NCI-H128 (cell line): ENCODE measurements around the gene CD164L2.
"Not testable (repeated sequence)": the region's sequence is repeated elsewhere in the genome, so short reads cannot be mapped to it uniquely, and the experiment has no call there.

Experiments used
- DNase-seq: peaks from one replicate; lab custom pipeline; 2025; ENCODE audit not compliant: unreplicated experiment; lab: John Stamatoyannopoulos, UW

Gene CD164L2

DNA sequence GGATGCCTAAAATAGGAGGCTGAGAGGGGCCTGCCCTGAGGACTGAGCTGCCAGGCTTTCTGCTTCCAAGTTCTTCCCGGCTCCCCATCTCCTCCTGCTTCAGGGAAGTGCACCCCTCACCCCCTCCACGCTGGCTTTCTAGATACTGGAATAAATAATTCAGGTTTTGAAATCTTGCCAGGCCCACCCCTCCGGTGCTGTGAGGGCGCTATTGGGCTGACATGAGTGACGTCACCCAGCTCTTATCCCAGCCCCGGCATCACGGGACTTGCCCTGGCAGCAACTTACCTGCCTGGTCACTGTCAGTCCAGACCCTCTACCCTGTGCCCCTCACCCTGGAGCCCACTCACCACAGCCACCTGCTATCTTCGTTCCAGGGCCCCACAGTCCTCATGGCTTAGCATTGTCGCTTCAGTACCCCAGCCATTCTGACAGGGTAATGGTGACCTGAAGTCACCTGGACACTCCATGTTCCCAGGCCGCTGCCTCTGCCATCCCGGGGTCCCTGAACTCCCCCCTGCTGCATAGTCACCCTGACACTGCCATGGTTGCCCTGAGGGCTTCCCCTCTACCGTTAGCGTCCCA is 8.5 kb upstream of the CD164L2 start:
- peak; percentile 9 for DNase-seq

DNA sequence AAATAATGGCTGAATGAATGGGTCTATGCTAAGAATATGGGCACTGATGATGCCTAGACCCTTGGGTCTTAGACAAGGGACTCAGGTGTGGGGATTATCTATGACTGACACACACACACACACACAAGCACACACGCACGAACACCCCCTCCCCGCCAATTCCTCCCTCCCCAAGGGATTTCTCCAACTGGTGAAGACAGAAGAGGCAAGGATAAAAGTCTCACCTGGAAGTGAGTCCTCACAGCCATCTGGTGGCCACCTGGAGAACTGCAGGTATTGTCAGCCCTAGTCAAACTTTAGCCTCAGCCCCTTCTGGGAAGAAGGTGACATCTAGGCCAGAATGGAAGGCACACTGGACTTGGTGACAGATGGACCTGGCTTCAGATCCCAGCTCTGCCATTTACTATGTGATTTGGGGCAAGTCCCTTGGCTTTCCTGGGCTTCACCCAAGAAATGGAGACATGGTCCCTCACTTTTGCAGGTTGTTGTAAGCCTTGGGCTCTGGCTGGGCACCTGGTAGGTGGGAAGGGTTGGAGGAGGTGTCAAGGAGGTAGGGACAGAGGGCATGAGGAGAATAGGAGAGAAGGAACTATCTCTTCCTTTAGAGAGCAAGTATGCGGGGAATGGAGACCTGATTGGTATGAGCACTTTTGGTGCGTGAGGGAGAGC is 5.3 kb upstream of the CD164L2 start:
- peak; percentile 56 for DNase-seq

GRCh38 chr1:27384797-27385196 is 1.7 kb upstream of the CD164L2 start:
- not testable (repeated sequence) for DNase-seq

DNA sequence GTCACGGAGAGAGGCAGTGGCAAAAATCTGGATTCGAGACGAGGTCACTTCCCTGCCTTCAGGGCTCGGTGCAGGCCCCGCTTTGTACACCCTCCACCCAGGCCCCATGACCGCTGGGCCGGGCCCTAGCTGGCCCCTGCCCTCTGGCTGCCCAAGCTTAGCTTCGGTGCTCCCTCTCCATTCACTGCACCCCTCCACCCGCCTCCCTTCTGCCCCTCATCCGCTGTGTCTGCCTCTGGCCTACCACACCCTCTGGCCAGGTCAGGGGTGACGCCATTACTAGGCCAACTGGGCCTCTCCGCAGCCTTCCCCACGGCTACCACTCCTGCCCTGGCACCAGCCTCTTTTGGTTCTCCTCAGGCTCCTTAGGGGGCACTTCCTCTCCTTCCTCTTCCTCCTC is 528 bp upstream of the CD164L2 start:
- DNase-seq, result no peak

DNA sequence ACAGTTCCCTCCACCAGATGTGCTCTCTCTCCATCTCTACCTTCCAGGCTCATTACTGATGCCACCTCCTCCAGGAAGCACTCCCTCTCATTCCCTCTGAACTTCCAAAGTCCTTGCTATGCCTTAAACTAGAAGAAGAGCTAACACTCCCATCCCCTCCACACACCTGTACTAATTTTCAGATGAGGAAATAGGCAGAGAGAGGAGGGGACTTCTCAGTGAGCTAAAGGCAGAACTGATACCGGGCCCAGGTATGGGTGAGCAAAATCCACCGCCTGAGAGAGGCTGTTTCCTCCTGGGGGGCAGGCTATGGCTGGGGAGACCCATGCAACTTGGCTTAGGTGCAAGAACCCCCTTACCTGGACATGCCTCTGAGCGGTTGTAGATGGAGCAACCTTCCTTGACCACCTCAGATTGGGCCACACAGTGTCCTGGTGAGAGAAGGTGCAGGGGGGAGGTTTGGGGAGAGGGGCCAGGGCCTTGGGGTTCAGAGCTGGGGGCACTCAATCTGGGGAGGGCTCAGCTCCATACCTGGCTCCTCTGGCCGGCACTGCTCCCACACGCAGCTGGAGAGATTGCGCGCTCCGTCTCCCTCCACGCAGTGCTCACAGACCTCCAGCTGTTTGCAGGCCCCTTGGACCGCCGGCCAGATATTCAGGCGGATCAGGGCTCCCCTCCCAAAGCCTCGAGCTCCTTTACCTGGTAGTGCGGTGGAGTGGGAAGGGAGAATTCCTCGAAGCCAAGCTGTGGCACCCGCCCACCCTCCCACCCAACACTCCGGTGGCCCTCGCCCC is 967 bp downstream of the CD164L2 start:
- no peak for DNase-seq

- DNase-seq, result no peak
These were observed 2.1 kb downstream of the CD164L2 start for GRCh38 chr1:27380766-27381733.

GRCh38 chr1:27380224-27380623 is 2.9 kb downstream of the CD164L2 start:
- DNase-seq, result no peak

GRCh38 chr1:27379564-27380122 is 3.5 kb downstream of the CD164L2 start:
- no peak for DNase-seq

DNA sequence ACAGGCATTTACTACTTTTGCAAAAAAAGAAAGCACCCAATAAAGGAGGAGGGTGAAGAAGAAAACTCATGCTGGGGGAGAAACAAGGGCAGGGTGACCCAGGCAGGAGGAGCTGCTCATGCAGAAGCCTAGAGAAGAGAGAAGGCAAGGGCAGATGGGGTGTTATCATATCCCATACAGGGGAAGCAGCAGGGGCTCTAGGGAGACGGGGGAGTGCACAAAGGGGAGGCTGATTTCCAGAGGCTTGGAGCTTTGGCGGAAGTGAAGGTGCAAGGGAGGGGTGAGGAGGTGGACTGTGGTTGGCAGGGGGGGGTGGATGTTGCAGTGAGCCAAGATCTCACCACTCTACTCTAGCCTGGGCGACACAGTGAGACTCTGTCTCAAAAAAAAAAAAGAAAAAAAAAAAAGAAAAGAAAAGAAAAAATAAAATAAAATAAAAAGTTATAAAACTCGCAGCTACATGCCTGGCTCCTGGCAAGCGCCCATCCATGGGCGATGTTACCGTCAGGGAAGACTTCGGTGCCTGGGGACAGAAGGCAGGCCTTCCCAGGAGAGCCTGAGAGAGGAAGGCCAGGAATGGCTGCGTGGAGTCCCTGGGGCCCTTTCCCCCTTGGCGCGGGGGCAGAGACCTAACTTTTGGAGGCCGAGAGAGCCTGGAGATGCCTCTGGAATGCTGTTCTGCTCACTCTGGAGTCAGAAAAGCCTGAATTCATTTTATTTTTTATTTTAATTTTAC is 5.2 kb downstream of the CD164L2 start:
- DNase-seq, result no peak

GRCh38 chr1:27374362-27375086 is 8.6 kb downstream of the CD164L2 start, which contains the start of gene FCN3:
FCN3 (minus strand) TSS chr1:27374824; CDS start chr1:27374818, 6 bp downstream.
- DNase-seq, result no peak

DNA sequence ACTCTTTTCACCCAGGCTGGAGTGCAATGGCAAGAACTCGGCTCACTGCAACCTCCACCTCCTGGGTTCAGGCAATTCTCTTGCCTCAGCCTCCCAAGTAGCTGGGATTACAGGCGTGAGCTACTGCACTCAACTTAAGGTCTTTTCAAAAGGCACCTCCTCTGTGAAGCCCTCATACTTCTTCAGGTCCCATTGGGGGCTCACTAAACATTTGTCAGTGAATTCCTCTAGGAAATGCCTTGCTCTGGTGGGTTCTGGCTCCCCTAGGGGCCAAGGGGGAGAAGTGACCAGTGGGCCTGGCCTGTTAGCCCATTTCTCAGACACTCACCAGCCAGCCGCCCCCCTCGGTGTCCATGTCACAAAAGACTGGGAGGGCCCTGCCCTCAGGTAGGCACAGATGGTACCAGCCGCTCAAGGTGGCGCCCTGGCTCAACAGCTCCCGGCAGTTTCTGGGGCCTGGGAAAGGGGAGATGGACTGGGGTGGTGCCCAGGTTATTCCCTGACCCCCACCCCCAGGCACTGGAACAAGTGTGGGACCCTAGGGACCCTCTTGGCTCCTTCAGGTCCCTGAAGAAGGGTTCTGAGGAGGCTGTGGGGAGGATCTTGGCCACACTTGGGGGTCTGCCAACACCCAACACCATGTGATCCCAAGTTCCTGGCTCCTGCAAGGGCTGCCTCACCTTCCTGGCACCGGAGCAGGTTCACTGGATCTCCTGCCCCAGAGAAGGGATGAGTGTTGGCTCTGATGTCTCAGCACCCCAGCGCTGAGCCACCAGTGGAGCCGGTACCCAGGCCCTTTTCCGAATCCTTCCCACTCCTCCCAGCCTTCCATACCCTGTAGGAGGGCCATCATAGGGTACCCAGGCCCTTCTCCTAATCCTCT is 10.1 kb downstream of the CD164L2 start:
- DNase-seq, result no peak

DNA sequence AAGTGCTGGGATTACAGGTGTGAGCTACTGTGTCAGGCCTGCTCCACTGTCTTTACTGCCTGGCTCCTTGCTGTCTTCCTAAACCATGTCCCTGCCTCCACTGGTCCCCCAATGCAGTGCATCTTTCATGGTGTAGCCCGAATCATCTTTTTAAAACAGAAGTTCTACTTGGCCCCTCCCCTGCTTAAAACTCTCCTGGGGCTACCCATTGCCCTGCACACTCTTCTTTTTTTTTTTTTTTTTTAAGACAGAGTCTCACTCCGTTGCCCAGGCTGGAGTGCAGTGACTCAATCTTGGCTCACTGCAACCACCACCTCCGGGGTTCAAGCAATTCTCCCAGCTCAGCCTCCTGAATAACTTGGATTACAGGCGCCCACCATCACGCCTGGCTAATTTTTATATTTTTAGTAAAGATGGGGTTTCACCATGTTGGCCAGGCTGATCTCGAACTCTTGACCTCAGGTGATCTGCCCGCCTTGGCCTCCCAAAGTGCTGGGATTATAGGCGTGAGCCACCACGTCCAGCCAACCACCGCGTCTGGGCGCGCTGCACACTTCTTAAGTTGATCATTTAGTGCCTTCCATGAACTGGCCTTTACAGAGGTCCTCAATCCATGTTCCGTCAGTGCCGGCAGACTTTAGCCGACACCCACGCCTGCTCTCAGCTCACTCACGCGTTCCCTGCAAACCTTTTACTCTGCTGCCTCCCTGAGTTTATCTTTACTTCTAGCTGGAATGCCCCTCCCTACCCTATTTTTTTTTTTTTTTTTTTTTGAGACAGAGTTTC is 10.9 kb downstream of the CD164L2 start:
- DNase-seq, result no peak

- no peak for DNase-seq
These were observed 14.1 kb downstream of the CD164L2 start for GRCh38 chr1:27368869-27369582.

GRCh38 chr1:27367160-27367650 is 15.9 kb downstream of the CD164L2 start:
- DNase-seq, result no peak

DNA sequence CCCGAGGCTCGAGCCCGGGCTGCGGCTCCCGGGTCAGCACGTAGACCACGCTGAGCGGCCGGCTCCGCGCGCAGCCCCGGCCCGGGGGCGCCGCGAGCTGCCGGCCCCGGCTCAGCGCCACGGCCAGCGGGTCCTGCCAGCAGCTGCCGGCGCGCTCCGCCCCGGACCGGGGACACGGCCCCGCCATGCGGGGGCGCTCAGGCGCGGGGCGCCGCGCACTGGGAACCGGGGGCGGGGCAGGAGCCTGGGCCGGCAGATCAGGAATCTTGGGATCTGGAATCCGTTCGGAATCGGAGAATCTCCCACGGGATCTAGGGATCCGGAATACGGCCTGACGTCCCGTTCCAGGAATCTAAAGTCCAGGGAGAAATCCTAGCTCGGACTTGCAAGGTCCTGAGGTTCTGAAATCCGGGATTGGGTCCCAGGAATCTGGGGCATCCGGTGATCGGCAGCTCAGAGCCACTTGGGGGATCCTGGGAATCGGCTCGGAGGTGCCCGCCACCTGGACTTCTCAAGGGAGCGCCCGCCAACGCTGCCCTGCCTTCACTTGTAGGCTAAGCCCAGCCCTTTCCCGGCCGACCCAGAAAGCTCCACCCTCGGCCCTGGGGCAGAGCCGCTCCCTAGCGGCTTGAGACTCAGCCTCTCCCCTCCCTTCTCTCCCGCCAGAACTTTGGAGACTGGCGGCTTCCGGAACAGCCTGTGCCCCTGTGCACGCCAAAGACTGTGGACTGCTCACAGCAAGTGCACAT is 16.5 kb downstream of the CD164L2 start, which contains the start of gene MAP3K6:
MAP3K6 (minus strand) TSS at position 551 of the 749 bp plus-strand sequence; CDS start at position 187, 364 bp downstream.
- DNase-seq, result peak; percentile 47

DNA sequence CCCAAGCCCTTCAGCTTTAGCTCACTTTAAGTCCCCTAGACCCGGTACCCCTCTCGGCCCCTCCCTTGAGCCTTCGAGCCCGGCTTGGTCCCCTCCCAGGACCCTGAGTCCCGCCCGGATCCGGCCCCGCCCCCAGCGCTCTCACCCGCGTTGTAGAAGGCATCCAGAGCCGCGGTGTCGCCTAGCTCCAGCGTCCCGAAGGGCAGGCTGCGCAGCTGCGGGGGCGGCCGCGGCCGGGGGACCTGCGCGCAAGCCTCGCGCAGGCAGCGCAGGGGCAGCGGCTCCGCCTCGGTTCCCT is 17.1 kb downstream of the CD164L2 start:
- DNase-seq, result peak; percentile 43
